Measurements from ENCODE around the gene TSPEAR.
"Not testable (repeated sequence)": the region's sequence is repeated elsewhere in the genome, so short reads cannot be mapped to it uniquely, and the experiment has no call there.

Gene TSPEAR

GRCh38 chr21:44657635-44658540 lies 53.5 kb downstream of the TSPEAR start, which contains the start of gene KRTAP12-3:
TSS of gene KRTAP12-3 (plus strand) at chr21:44657932. CDS start at chr21:44657980, 48 bp downstream.
- H3K27ac ChIP-seq: no peak within 1 kb of the TSS
- DNase-seq (ENCODE audit: low read depth, low spot score): no peak

- no peak overlapping the region for H3K27ac ChIP-seq
- DNase-seq (ENCODE audit: low read depth, low spot score): no peak
These were observed 54.5 kb downstream of the TSPEAR start for GRCh38 chr21:44656868-44657267.

GRCh38 chr21:44654576-44655175 lies 56.7 kb downstream of the TSPEAR start, which contains the start of gene KRTAP12-4:
TSS of gene KRTAP12-4 (minus strand) at chr21:44654659. CDS start at chr21:44654614, 45 bp downstream.
- no peak within 1 kb of the TSS for H3K27ac ChIP-seq
- no peak for DNase-seq (ENCODE audit: low read depth, low spot score)

DNA sequence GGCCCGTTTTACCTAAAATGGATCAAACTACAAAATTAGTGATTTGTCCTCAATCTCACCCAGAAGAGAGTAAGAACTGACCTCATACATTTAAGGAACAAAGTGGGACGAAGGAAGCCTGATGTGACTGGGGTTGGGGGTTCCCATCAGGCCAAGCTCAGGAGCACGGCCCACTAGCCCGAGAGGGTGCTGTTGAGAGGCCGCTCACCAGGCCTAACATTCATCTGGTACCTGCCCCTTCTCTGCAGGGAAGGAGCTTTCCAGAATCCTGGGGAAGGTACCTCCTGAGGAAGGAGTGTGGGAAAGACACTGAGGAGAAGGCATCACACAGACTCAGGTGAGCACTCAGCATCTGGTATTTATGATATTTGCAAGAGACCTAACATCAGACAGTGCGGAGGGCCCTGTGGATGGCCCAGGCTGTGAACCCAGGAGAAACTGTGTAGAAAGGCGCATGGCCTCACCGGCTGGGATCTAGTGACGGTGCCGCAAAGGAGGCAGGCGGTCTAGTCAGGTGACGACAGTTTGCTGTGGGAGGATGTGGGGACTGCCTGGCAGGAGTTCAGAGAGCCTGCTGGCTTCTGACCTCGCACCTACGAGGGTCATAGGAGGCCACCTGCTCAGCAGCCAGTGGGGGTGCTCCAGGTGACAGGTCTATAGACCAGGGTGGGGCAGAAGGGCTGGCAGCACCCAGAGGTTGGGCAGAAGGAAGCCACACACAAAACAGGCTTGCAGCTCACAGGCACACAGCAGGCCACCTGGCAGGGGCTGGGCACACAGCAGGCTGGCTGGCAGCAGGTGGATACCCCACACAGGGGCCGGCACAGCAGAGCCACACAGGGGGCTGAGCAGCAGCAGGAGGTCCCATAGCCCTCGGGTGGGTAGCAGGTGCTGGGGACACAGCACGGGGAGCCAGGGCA lies 57.5 kb downstream of the TSPEAR start:
- DNase-seq (ENCODE audit: low read depth, low spot score): no peak
- H3K27ac ChIP-seq: no peak overlapping the region

GRCh38 chr21:44653123-44653522 lies 58.2 kb downstream of the TSPEAR start:
- DNase-seq (ENCODE audit: low read depth, low spot score): no peak

DNA sequence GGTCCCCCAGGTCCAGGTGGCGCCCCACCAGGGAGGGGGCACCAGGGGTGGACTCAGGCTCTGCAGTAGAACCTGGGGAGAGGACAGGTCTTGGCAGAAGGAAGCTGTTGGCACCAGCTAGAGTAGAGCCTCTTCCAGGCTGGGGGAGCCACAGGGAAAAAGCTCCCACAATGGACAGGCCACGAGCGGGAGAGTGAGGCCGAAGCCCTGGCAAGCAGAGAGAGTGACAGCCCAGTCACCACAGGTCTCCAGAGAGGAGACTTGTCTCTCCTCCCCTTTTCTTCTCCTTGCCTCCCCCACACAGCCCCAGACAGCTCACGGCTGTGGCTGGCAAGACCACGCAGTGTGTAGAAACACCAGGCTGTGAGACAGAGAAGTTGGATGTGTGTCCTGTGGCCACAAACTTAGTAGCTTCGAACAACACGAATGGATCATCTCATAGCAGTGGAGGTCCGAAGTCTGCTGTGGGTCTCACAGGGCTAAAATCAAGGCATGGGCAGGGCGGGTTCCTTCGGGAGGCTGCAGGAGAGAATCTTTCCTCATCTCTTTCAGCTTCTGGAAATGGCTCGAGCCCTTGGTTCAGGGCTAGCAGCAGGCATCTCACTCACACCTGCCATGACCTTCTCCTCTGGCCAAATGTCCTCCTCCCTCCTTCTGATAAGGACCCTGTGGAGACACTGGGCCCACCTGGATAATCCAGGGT lies 60.2 kb downstream of the TSPEAR start:
- DNase-seq (ENCODE audit: low read depth, low spot score): no peak

More at GRCh38 chr21:44653123-44653522, 58.2 kb downstream of the TSPEAR start:
- H3K27ac ChIP-seq: no peak overlapping the region

GRCh38 chr21:44650265-44650972 lies 61.0 kb downstream of the TSPEAR start:
- DNase-seq (ENCODE audit: low read depth, low spot score): no peak
- H3K27ac ChIP-seq: no peak overlapping the region

More for the DNA sequence above, 60.2 kb downstream of the TSPEAR start:
- no peak overlapping the region for H3K27ac ChIP-seq

DNA sequence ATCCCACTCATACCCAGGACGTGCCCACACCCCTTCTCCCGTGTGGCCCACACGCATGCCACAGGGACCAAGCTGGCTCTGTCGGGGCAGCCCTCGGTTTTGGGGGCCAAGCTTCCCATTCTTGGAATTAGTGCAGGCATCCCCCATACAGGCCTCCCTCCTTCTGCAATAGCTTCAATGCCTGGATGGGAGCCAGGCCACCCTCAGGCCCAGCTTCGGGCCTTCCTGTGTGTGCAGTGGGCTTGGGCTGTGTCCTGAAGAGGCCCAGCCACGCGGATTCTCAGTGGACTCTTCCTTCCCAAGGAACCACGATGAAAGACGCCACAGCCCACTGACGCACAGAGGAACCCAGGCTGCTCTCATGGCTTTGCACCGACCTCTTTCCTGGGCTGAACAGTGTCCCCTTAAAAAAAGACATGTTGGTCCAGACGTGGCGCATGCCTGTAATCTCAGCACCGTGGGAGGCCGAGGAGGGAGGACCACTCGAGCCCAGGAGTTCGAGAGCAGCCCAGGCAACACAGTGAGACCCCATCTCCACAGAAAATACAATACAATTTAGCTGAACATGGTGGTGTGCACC lies 61.8 kb downstream of the TSPEAR start:
- no peak overlapping the region for H3K27ac ChIP-seq
- DNase-seq (ENCODE audit: low read depth, low spot score): no peak

DNA sequence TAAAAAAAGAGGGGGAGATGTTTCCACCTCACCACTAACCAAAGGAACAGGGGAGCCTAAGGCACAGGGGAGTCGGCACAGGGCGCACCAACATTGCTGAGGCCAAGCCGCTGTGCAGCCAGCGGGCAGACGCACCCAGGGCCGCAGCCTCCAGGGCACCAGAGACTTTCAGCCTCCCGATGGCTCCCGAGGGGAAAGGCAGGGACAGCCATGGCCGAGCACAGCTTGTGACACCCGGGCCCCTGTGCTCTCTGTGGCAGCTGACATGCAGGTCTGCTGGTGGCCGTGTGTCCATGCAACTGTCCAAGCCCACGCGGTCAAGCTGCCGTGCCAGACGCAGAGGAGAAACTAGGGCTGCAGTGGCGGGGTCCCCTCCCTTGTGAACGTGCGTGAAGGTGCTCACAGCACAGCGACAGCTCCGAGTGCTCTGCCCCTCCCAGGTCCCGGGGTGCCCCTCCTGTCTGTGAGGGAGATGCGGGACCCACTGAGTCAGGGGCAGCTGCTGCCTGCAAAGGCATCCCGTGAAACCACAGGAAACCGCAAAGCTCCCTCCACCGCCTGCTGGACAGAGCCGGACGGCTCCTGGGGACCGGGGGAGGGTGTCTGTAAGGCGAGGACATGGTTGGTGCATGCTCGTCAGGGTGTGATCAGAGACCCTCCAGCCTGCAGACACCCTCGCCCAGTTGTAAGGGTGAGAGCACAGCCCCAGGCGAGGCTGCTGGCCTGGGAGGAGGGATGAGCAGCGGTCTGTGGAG lies 62.6 kb downstream of the TSPEAR start:
- no peak for DNase-seq (ENCODE audit: low read depth, low spot score)
- H3K27ac ChIP-seq: no peak overlapping the region

DNA sequence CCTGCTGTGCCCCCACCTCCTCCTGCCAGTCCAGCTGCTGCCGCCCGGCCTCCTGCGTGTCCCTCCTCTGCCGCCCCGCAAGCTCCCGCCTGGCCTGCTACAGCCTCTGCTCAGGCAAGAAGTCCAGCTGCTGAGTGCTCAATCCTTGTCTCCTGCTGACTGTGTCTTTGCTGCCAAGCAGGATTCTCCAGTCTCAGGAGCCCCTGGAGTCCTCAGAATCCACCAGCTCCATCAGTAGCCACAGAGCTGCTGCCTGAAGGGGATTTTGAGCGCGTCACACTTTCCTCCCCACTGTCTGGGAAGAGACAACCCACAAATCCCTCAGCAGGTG lies 64.2 kb downstream of the TSPEAR start:
- DNase-seq (ENCODE audit: low read depth, low spot score): no peak
- H3K27ac ChIP-seq: no peak overlapping the region

GRCh38 chr21:44646366-44647221 lies 64.8 kb downstream of the TSPEAR start, which contains the start of gene KRTAP10-11:
TSS of gene KRTAP10-11 (plus strand) at chr21:44646414. CDS start at chr21:44646459, 45 bp downstream.
- not testable (repeated sequence) for H3K27ac ChIP-seq; DNase-seq (ENCODE audit: low read depth, low spot score)

DNA sequence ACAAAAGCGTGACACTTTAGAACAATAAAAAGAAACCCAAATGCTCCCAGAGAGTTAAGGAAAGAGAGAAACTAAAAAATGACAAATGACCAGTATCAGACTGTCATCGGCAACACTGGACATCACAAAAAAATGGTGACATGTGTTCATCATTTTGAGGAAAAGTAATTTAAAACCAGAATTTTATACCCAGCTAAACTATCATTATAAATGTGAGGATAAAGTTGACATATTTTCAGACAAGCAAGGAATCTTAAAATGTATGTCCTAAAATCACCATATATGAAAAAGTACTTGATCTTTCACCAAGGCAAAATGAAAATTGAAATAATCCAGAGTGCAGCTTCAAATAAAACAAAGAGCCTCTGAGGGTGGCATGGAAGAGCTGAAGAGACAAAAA lies 66.5 kb downstream of the TSPEAR start:
- H3K27ac ChIP-seq: no peak overlapping the region
- no peak for DNase-seq (ENCODE audit: low read depth, low spot score)

DNA sequence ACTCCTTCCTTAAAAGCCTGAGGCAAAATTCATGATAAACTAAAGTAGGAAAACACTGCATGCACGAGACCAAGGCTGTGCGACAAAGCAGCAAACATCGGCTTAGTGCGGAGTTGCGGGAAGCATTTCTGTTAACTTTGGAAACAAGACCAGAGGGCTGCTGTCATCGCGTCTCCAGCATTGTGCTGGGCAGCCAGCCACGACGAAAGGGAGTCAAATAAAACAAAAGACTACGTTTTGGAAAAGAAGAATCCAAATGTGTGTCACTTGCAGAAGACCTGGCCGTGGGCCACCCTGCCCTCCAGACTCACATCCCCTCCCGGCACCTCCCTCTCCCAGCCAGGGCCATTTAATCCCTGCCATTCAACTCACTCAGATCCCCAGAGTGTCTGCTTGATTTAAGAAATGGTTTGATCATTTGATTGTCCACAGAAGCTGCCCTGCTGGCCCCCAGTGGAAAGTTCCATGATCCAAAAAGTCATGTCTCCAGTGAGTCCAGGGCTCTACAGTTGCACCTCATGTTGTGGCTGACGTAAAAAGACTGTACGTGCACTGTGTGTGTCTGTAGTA lies 67.5 kb downstream of the TSPEAR start:
- no peak overlapping the region for H3K27ac ChIP-seq
- DNase-seq (ENCODE audit: low read depth, low spot score): no peak

DNA sequence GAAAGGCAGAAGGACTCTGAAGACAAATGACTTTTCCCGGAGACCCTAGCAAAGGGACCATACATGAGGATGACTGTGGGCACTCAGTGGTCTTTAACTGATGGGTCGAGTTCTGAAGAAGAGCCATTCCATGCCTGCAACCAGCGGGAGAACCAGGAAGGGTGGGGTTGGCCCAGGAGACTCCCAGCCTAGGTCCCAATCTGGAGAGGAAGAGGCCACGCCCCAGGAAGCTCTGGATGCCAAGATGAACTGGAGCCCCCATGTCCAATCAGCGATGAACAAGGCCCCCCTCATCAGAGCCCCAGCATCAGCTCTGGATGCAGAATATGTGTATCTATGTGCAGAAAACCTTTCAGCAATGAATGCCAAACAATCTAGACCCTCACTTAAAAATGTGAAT lies 70.6 kb downstream of the TSPEAR start:
- DNase-seq (ENCODE audit: low read depth, low spot score): no peak
- no peak overlapping the region for H3K27ac ChIP-seq

GRCh38 chr21:44639331-44639655 lies 72.1 kb downstream of the TSPEAR start:
- no peak overlapping the region for H3K27ac ChIP-seq
- DNase-seq (ENCODE audit: low read depth, low spot score): no peak

DNA sequence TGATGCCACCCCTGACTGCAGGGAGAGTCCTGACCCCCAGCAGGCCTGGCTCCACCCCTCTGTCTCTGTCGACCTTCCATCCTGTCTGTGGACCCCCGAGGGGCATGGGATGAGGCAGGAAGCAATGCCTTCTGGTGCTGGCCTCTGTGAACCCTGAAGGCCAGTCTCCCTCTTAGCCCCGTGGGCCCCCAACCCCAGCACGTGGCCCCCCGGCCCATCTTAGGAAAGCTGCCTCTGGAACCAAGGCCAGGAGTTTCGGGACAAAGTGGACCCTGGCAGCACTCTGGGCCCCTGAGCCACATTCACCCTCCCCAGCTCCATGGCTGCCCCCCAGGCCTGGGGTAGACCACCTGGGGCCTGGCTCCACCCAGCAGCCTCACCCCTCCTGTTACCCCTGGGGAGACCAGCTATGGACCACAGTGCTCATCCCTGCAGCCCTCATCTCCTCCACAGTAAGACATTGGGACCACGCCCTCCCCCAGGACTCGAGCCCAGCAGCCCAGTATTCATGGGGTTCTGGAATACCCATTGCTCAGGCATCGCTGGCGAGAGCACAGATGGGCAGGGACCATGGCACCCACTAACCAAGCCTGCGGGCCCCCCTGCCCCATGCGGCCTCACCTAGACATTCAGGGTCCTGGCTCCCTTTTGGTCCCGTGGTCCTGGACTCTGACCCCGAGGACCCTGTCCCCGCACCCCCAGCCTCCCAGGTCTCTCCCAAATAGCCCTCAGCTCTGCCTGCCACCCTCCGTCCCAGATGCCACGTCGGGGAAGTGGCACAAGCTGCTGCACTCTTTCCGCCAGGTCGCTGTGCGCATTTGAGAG lies 72.7 kb downstream of the TSPEAR start:
- H3K27ac ChIP-seq; DNase-seq (ENCODE audit: low read depth, low spot score): not testable (repeated sequence)
